Neuronal stem cell (in vitro differentiated cells): ENCODE data around the gene SAMD14.

Experiments used
- DNase-seq: peaks from one replicate; pipeline ENCODE4 v3.0.0-alpha.2; 2013; ENCODE audit warnings: low spot score
- H2AFZ ChIP-seq: one replicate; pipeline ENCODE4 v1.6.1; 2013; ENCODE audit warnings: mild to moderate bottlenecking, low read length, inconsistent platforms
- H2AK5ac ChIP-seq: 2 replicates; pipeline ENCODE4 v1.6.1; 2013; ENCODE audit warnings: low read depth, mild to moderate bottlenecking, inconsistent platforms, low read length, moderate library complexity, mixed read lengths
- H2BK120ac ChIP-seq: 2 replicates; pipeline ENCODE4 v1.6.1; 2013; ENCODE audit warnings: low read depth, mild to moderate bottlenecking, inconsistent platforms, low read length, moderate library complexity, mixed read lengths
- H2BK12ac ChIP-seq: one replicate; pipeline ENCODE4 v1.6.1; 2013; ENCODE audit warnings: low read length, inconsistent platforms
- H2BK15ac ChIP-seq: 2 replicates; pipeline ENCODE4 v1.6.1; 2013; ENCODE audit warnings: mild to moderate bottlenecking, low read length, inconsistent platforms, mixed read lengths
- H2BK5ac ChIP-seq: one replicate; pipeline ENCODE4 v1.6.1; 2013; ENCODE audit warnings: inconsistent platforms, mild to moderate bottlenecking, low read length, moderate library complexity
- H3K14ac ChIP-seq: one replicate; pipeline ENCODE4 v1.6.1; 2013; ENCODE audit warnings: low read length, inconsistent platforms
- H3K18ac ChIP-seq: 2 replicates; pipeline ENCODE4 v1.6.1; 2013; ENCODE audit warnings: low read length, inconsistent platforms
- H3K23ac ChIP-seq: 2 replicates; pipeline ENCODE4 v1.6.1; 2013; ENCODE audit warnings: low read depth, mild to moderate bottlenecking, mixed read lengths, low read length, inconsistent platforms; ENCODE audit not compliant: poor library complexity
- H3K27ac ChIP-seq: replicated peaks from 3 replicates; pipeline ENCODE4 v1.5.1; 2013; ENCODE audit warnings: low read length, inconsistent platforms
- H3K27me3 ChIP-seq, 3 experiments: 2 replicates each; pipeline ENCODE4 v1.6.1; 2013; ENCODE audit warnings: low read length in 3 of 3, mild to moderate bottlenecking in 2 of 3, inconsistent platforms in 1 of 3, low read depth in 1 of 3, mixed read lengths in 1 of 3, moderate library complexity in 1 of 3; ENCODE audit not compliant: control insufficient read depth in 3 of 3, insufficient read depth in 3 of 3
- H3K36me3 ChIP-seq, 2 donors: replicated peaks in 1 of 2; 2 replicates each; pipeline ENCODE4 v1.6.1; 2013; ENCODE audit warnings: low read length in 2 of 2; ENCODE audit not compliant: control insufficient read depth in 2 of 2, insufficient read depth in 2 of 2
- H3K4ac ChIP-seq: 2 replicates; pipeline ENCODE4 v1.6.1; 2013; ENCODE audit warnings: inconsistent platforms, mild to moderate bottlenecking, low read length, moderate library complexity
- H3K4me1 ChIP-seq, 2 donors: 1 replicate in 1 of 2; 2 replicates in 1 of 2; pipeline ENCODE4 v1.6.1; 2013; ENCODE audit warnings: low read length in 2 of 2, low read depth in 1 of 2; ENCODE audit not compliant: control insufficient read depth in 2 of 2, insufficient read depth in 1 of 2
- H3K4me2 ChIP-seq: one replicate; pipeline ENCODE4 v1.6.1; 2013; ENCODE audit warnings: mild to moderate bottlenecking, low read length, inconsistent platforms; ENCODE audit not compliant: insufficient read depth, poor library complexity, severe bottlenecking
- H3K4me3 ChIP-seq, 2 donors: 2 replicates each; pipeline ENCODE4 v1.5.1; 2013; ENCODE audit warnings: low read length in 2 of 2, mild to moderate bottlenecking in 2 of 2, inconsistent platforms in 1 of 2, moderate library complexity in 1 of 2
- H3K79me1 ChIP-seq: one replicate; pipeline ENCODE4 v1.6.1; 2013; ENCODE audit warnings: low read depth, mild to moderate bottlenecking, inconsistent platforms, low read length, moderate library complexity
- H3K9ac ChIP-seq: one replicate; pipeline ENCODE4 v1.6.1; 2013; ENCODE audit warnings: mild to moderate bottlenecking, low read depth, low read length, inconsistent platforms; ENCODE audit not compliant: poor library complexity
- H3K9me3 ChIP-seq, 2 donors: replicated peaks in 1 of 2; 2 replicates each; pipeline versions ENCODE3 to v1.6.1; 2013; ENCODE audit warnings: low read length in 2 of 2, mild to moderate bottlenecking in 2 of 2, inconsistent platforms in 1 of 2, low read depth in 1 of 2, mixed read lengths in 1 of 2, moderate library complexity in 1 of 2; ENCODE audit not compliant: control insufficient read depth in 2 of 2, insufficient read depth in 1 of 2
- H4K8ac ChIP-seq: one replicate; pipeline ENCODE4 v1.6.1; 2013; ENCODE audit warnings: low read depth, mild to moderate bottlenecking, inconsistent platforms, low read length, moderate library complexity
- H4K91ac ChIP-seq: one replicate; pipeline ENCODE4 v1.6.1; 2013; ENCODE audit warnings: low read length, low read depth, mild to moderate bottlenecking, inconsistent platforms; ENCODE audit not compliant: poor library complexity
- WGBS, 2 donors: extraction: QIAGEN DNeasy Blood & Tissue Kit; methylation state at CpG; one replicate each; pipeline ENCODE4 v1.1.7; 2013; ENCODE audit warnings: missing lambda C conversion rate in 2 of 2, mixed read lengths in 1 of 2; ENCODE audit not compliant: insufficient read length in 2 of 2, insufficient replicate concordance in 1 of 2; ENCODE audit errors: extremely low coverage in 2 of 2; 5-methylcytosine and 5-hydroxymethylcytosine counted together

Gene SAMD14

GRCh38 chr17:50161023-50161910, 31.3 kb upstream of the SAMD14 start:
- H2AK5ac ChIP-seq: no peak overlapping the region
- peak overlapping the region; percentile 88 for H3K18ac ChIP-seq
- no peaks in the 10 kb centered on the region for H3K27me3 ChIP-seq
- H3K36me3 ChIP-seq: no peaks in the 10 kb centered on the region
- H4K8ac ChIP-seq: peak overlapping the region; percentile 0
- no peaks in the 10 kb centered on the region for H3K9me3 ChIP-seq
- H3K4ac ChIP-seq: no peak overlapping the region
- whole genome bisulfite sequencing, 2 donors: no CpG with 5 or more reads among the region's 53 CpGs
- peak overlapping the region; percentile 86 for H2BK15ac ChIP-seq
- no peak overlapping the region for H3K14ac ChIP-seq
- H3K79me1 ChIP-seq: no peaks in the 10 kb centered on the region
- peak overlapping the region; percentile 82 for H3K9ac ChIP-seq
- peak overlapping the region; percentile 36 for H3K23ac ChIP-seq
- peak overlapping the region; percentile 90 for H2AFZ ChIP-seq
- H3K4me3 ChIP-seq: peak overlapping the region; percentile 50 to 74
- no peak overlapping the region for H3K27ac ChIP-seq
- H3K4me1 ChIP-seq: peaks cover 9 to 11% of the 10 kb centered on the region in 2 donors
- H2BK5ac ChIP-seq: no peak overlapping the region
- DNase-seq: peak; percentile 94
- no peak overlapping the region for H2BK120ac ChIP-seq
- H2BK12ac ChIP-seq: peak overlapping the region; percentile 2
- H4K91ac ChIP-seq: peak overlapping the region; percentile 19
- peak overlapping the region; percentile 69 for H3K4me2 ChIP-seq

GRCh38 chr17:50157891-50158290, 27.9 kb upstream of the SAMD14 start:
- WGBS, 2 donors: no CpG with 5 or more reads among the region's 4 CpGs
- Histone ChIP-seq H4K91ac (no peak overlapping the region), H3K4me3 (no peak overlapping the region), H3K4me1 (peaks cover 7 to 16% of the 10 kb centered on the region in 2 donors), H3K4me2 (no peak overlapping the region), H2AK5ac (no peak overlapping the region), H2BK15ac (no peak overlapping the region), H2BK5ac (no peak overlapping the region), H3K27me3 (no peaks in the 10 kb centered on the region), H2AFZ (no peak overlapping the region), H3K27ac (no peak overlapping the region), H3K9me3 (no peaks in the 10 kb centered on the region), H2BK12ac (no peak overlapping the region), H3K23ac (no peak overlapping the region), H3K4ac (no peak overlapping the region), H4K8ac (no peak overlapping the region), H3K79me1 (no peaks in the 10 kb centered on the region), H3K9ac (no peak overlapping the region), H2BK120ac (no peak overlapping the region), H3K18ac (no peak overlapping the region), H3K14ac (no peak overlapping the region), H3K36me3 (no peaks in the 10 kb centered on the region)
- no peak for DNase-seq

GRCh38 chr17:50155115-50155819, 25.3 kb upstream of the SAMD14 start:
- H3K18ac ChIP-seq: peak overlapping the region; percentile 7
- H3K36me3 ChIP-seq: no peaks in the 10 kb centered on the region
- H2BK5ac ChIP-seq: no peak overlapping the region
- H2BK12ac ChIP-seq: no peak overlapping the region
- H3K79me1 ChIP-seq: no peaks in the 10 kb centered on the region
- no peak overlapping the region for H3K27ac ChIP-seq
- DNase-seq: no peak
- no peak overlapping the region for H3K4ac ChIP-seq
- no peak overlapping the region for H3K4me2 ChIP-seq
- no peak overlapping the region for H3K9ac ChIP-seq
- no peak overlapping the region for H3K4me3 ChIP-seq
- no peak overlapping the region for H2BK120ac ChIP-seq
- H2BK15ac ChIP-seq: no peak overlapping the region
- peaks cover 5% of the 10 kb centered on the region in 2 donors for H3K4me1 ChIP-seq
- H3K27me3 ChIP-seq: no peaks in the 10 kb centered on the region
- H3K9me3 ChIP-seq: no peaks in the 10 kb centered on the region
- WGBS, 2 donors: no CpG with 5 or more reads among the region's 8 CpGs
- no peak overlapping the region for H2AK5ac ChIP-seq
- peak overlapping the region; percentile 74 for H2AFZ ChIP-seq
- H4K8ac ChIP-seq: no peak overlapping the region
- no peak overlapping the region for H4K91ac ChIP-seq
- no peak overlapping the region for H3K23ac ChIP-seq
- no peak overlapping the region for H3K14ac ChIP-seq

GRCh38 chr17:50154604-50155003, 24.6 kb upstream of the SAMD14 start:
- Histone ChIP-seq H3K4me2 (no peak overlapping the region), H3K9me3 (no peaks in the 10 kb centered on the region), H2BK5ac (no peak overlapping the region), H3K18ac (no peak overlapping the region), H2AK5ac (no peak overlapping the region), H3K27ac (no peak overlapping the region), H3K9ac (no peak overlapping the region), H2BK15ac (no peak overlapping the region), H4K91ac (no peak overlapping the region), H3K14ac (no peak overlapping the region), H3K36me3 (no peaks in the 10 kb centered on the region), H2BK12ac (no peak overlapping the region), H3K23ac (no peak overlapping the region), H3K27me3 (no peaks in the 10 kb centered on the region), H3K4me3 (no peak overlapping the region), H2AFZ (peak overlapping the region; percentile 74), H3K4me1 (peaks cover 5% of the 10 kb centered on the region in 2 donors), H4K8ac (no peak overlapping the region), H3K79me1 (peaks cover 6% of the 10 kb centered on the region), H3K4ac (no peak overlapping the region), H2BK120ac (no peak overlapping the region)
- DNase-seq: no peak
- no CpG with 5 or more reads among the region's 1 CpG for WGBS, 2 donors
